Measurements from ENCODE around the gene NAA20.

- TF ChIP-seq, protein P1, sequence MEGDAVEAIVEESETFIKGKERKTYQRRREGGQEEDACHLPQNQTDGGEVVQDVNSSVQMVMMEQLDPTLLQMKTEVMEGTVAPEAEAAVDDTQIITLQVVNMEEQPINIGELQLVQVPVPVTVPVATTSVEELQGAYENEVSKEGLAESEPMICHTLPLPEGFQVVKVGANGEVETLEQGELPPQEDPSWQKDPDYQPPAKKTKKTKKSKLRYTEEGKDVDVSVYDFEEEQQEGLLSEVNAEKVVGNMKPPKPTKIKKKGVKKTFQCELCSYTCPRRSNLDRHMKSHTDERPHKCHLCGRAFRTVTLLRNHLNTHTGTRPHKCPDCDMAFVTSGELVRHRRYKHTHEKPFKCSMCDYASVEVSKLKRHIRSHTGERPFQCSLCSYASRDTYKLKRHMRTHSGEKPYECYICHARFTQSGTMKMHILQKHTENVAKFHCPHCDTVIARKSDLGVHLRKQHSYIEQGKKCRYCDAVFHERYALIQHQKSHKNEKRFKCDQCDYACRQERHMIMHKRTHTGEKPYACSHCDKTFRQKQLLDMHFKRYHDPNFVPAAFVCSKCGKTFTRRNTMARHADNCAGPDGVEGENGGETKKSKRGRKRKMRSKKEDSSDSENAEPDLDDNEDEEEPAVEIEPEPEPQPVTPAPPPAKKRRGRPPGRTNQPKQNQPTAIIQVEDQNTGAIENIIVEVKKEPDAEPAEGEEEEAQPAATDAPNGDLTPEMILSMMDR (IDR thresholded peaks at IDR 0.05), result no peak
- no peak for TF ChIP-seq EP300 (IDR thresholded peaks at IDR 0.05)
These were observed 47.5 kb upstream of the NAA20 start for GRCh38 chr20:19969507-19970255.
